Neural cell (in vitro differentiated cells): ENCODE measurements around the gene CDH4.

Experiments used
- CTCF ChIP-seq: fragments of 450-650 bp; IDR thresholded peaks from 2 replicates; pipeline ENCODE4 v1.5.1; 2014; ENCODE audit warnings: antibody characterized with exemption, mild to moderate bottlenecking, moderate library complexity; ENCODE audit not compliant: poor library complexity, severe bottlenecking
- EP300 ChIP-seq: fragments of 450-650 bp; conservative IDR thresholded peaks from 2 replicates; pipeline ENCODE4 v1.6.1; 2014; ENCODE audit warnings: antibody characterized with exemption, mild to moderate bottlenecking, moderate library complexity; ENCODE audit not compliant: poor library complexity, severe bottlenecking
- EZH2 ChIP-seq: fragments of 200-600, 300-800 bp; shearing (Covaris generic), sonication (generic); IDR thresholded peaks from 2 replicates; pipeline ENCODE4 v1.6.1; 2014; ENCODE audit warnings: antibody characterized with exemption, low read length, borderline replicate concordance, mild to moderate bottlenecking; ENCODE audit not compliant: insufficient read depth, poor library complexity, severe bottlenecking
- MXI1 ChIP-seq: fragments of 450-650 bp; conservative IDR thresholded peaks from 2 replicates; pipeline ENCODE4 v1.6.1; 2014; ENCODE audit warnings: antibody characterized with exemption, mild to moderate bottlenecking; ENCODE audit not compliant: poor library complexity, severe bottlenecking
- POLR2AphosphoS5 ChIP-seq: IDR thresholded peaks from 2 replicates; pipeline ENCODE4 v1.6.1; 2012
- RAD21 ChIP-seq: fragments of 450-650 bp; conservative IDR thresholded peaks from 2 replicates; pipeline ENCODE4 v1.6.1; 2014; ENCODE audit warnings: antibody characterized with exemption, mild to moderate bottlenecking, moderate library complexity
- REST ChIP-seq: IDR thresholded peaks from 2 replicates; pipeline ENCODE4 v1.6.1; 2012; ENCODE audit warnings: borderline replicate concordance
- TAF1 ChIP-seq: IDR thresholded peaks from 2 replicates; pipeline ENCODE4 v1.6.1; 2012; ENCODE audit warnings: low read depth

- no peak for TF ChIP-seq TAF1
- TF ChIP-seq EP300: no peak
- no peak for TF ChIP-seq MXI1
- TF ChIP-seq RAD21: no peak
- TF ChIP-seq EZH2: no peak
- TF ChIP-seq CTCF: no peak
- TF ChIP-seq POLR2AphosphoS5: no peak
- no peak for TF ChIP-seq REST
Measured at GRCh38 chr20:61594198-61594597, 342.1 kb downstream of the CDH4 start.
